GM23248 (cell line): ENCODE data around the gene OR6V1. TPM values are rescaled to one million over a fixed set of nuclear protein-coding genes. Genes with fewer than 3 reads are reported as not detected.

ENCODE experiments used
- DNase-seq: peaks from one replicate; pipeline ENCODE4 v3.0.0-alpha.2; 2015
- H2AFZ ChIP-seq: fragments of 200-600 bp; sonication (generic); 2 replicates; pipeline ENCODE4 v1.6.1; 2016; ENCODE audit warnings: antibody characterized with exemption
- H3F3A ChIP-seq: fragments of 200-600 bp; sonication (generic); 2 replicates; pipeline ENCODE4 v1.6.1; 2016; ENCODE audit warnings: mild to moderate bottlenecking, antibody characterized with exemption, mixed run types; ENCODE audit not compliant: insufficient read depth
- H3K27ac ChIP-seq: fragments of 200-600 bp; sonication (generic); 2 replicates; pipeline ENCODE4 v1.5.1; 2016; ENCODE audit warnings: mild to moderate bottlenecking
- H3K27me3 ChIP-seq: fragments of 200-600 bp; sonication (generic); replicated peaks from 2 replicates; pipeline ENCODE4 v1.6.1; 2016; ENCODE audit warnings: mild to moderate bottlenecking; ENCODE audit not compliant: insufficient read depth
- H3K36me3 ChIP-seq: fragments of 200-600 bp; sonication (generic); 2 replicates; pipeline ENCODE4 v1.6.1; 2016; ENCODE audit warnings: low read depth, mild to moderate bottlenecking
- H3K4me1 ChIP-seq: fragments of 200-600 bp; sonication (generic); 2 replicates; pipeline ENCODE4 v1.6.1; 2016; ENCODE audit warnings: mild to moderate bottlenecking; ENCODE audit not compliant: insufficient read depth
- H3K4me2 ChIP-seq: fragments of 200-600 bp; sonication (generic); one replicate; pipeline ENCODE4 v1.6.1; 2016; ENCODE audit warnings: mild to moderate bottlenecking; ENCODE audit not compliant: unreplicated experiment
- H3K4me3 ChIP-seq: fragments of 200-600 bp; sonication (generic); 2 replicates; pipeline ENCODE4 v1.5.1; 2016; ENCODE audit warnings: mild to moderate bottlenecking
- H3K79me2 ChIP-seq: fragments of 200-600 bp; sonication (generic); 2 replicates; pipeline ENCODE4 v1.6.1; 2016; ENCODE audit warnings: mild to moderate bottlenecking; ENCODE audit not compliant: insufficient read depth
- H3K9ac ChIP-seq: fragments of 200-600 bp; sonication (generic); 2 replicates; pipeline ENCODE4 v1.6.1; 2016; ENCODE audit warnings: mild to moderate bottlenecking
- H3K9me2 ChIP-seq: fragments of 200-600 bp; sonication (generic); 2 replicates; pipeline ENCODE4 v1.6.1; 2016; ENCODE audit warnings: mixed run types, mild to moderate bottlenecking, moderate library complexity; ENCODE audit not compliant: insufficient read depth
- H3K9me3 ChIP-seq: fragments of 200-600 bp; sonication (generic); one replicate; pipeline ENCODE4 v1.6.1; 2017; ENCODE audit warnings: low read depth
- H4K20me1 ChIP-seq: fragments of 200-600 bp; sonication (generic); 2 replicates; pipeline ENCODE4 v1.6.0; 2016; ENCODE audit not compliant: insufficient read depth
- EZH2 ChIP-seq: fragments of 200-600 bp; sonication (generic); IDR thresholded peaks from 2 replicates; pipeline ENCODE4 v1.6.1; 2018; ENCODE audit warnings: antibody characterized with exemption, mild to moderate bottlenecking; ENCODE audit not compliant: insufficient read depth, poor library complexity, severe bottlenecking
- EZH2phosphoT487 ChIP-seq: fragments of 200-600 bp; sonication (generic); IDR thresholded peaks from 2 replicates; pipeline ENCODE4 v1.6.1; 2018; ENCODE audit warnings: antibody characterized with exemption, moderate library complexity, mild to moderate bottlenecking, low read depth; ENCODE audit not compliant: insufficient read depth
- WGBS, 2 experiments: methylation state at CpG; one replicate each; pipeline ENCODE4 v1.1.6; 2015 to 2017; ENCODE audit warnings: low lambda C conversion rate in 2 of 2, low coverage in 1 of 2; ENCODE audit errors: missing lambda C conversion rate in 2 of 2; 5-methylcytosine and 5-hydroxymethylcytosine counted together
- in situ Hi-C: fragments of 300-500 bp; cut with MboI; formaldehyde crosslinking; loops from 2 replicates; pipeline ENCODE4 v1.15.0; 2020
- polyA plus RNA-seq: library from polyadenylated mRNA; unstranded; fragments of >200 nt; fragmentation: Nextera tagmentation; extraction: Ambion mirVana; gene quantifications from 2 replicates; pipeline ENCODE4 v1.2.1, GENCODE V29; 2016
- total RNA-seq: library from RNA; depleted of rRNA; stranded (reverse); fragments of >200 nt; shearing (Covaris generic); gene quantifications from 2 replicates; pipeline ENCODE4 v1.2.3, GENCODE V29; 2014

OR6V1 gene
- total and polyA plus RNA-seq, 2 experiments from 2014 or later = not detected

DNA sequence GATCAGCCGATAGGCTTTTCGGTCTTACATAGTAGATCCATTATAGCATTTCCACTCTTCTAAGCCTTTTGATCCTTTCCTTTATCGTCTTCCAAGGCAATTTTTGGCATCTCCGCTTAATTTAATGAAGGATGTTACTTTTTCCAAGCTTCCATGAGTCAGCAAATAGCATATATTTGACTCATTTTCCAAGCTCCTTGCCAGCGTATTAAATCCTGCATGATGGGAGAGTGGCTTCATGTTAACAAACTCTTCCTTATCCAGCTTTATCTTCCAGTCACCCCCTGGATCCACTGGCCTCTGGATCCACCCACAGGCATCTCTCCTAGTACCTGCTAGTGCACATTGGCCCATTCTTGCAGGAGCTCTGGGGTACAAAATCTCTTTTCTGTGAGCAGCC, 38.2 kb upstream of the OR6V1 start:
- Histone ChIP-seq H3K79me2 (no peaks in the 10 kb centered on the region), H3K4me1 (peaks cover 34% of the 10 kb centered on the region), H3K4me3 (peak overlapping the region; percentile 39), H4K20me1 (no peaks in the 10 kb centered on the region), H3K27ac (peak overlapping the region; percentile 33), H3K9me2 (no peaks in the 10 kb centered on the region), H2AFZ (0 out of 2 replicates have a peak overlapping the region, but pooled peaks have one; percentile 13), H3K9ac (no peak overlapping the region), H3K27me3 (no peaks in the 10 kb centered on the region), H3K9me3 (no peaks in the 10 kb centered on the region), H3K36me3 (no peaks in the 10 kb centered on the region), H3F3A (peaks cover 23% of the 10 kb centered on the region), H3K4me2 (peak overlapping the region; percentile 72)
- WGBS, 2 experiments = 2% methylated on average over 5 of the region's 5 CpGs
- peak; percentile 90 for DNase-seq
- TF ChIP-seq EZH2phosphoT487 (no peak), EZH2 (no peak)
- in situ Hi-C loops = no loop called here

- Histone ChIP-seq H3K79me2 (no peaks in the 10 kb centered on the region), H3K9me2 (no peaks in the 10 kb centered on the region), H3K9me3 (no peaks in the 10 kb centered on the region), H3K9ac (no peak overlapping the region), H3F3A (peaks cover 23% of the 10 kb centered on the region), H3K27ac (no peak overlapping the region), H3K4me3 (no peak overlapping the region), H3K4me1 (peaks cover 34% of the 10 kb centered on the region), H3K27me3 (no peaks in the 10 kb centered on the region), H2AFZ (no peak overlapping the region), H4K20me1 (no peaks in the 10 kb centered on the region), H3K4me2 (no peak overlapping the region), H3K36me3 (no peaks in the 10 kb centered on the region)
- DNase-seq = no peak
- WGBS, 2 experiments = 42 to 65% methylated on average over 2 of the region's 2 CpGs
- TF ChIP-seq EZH2phosphoT487 = no peak
- TF ChIP-seq EZH2 = no peak
- in situ Hi-C loops = no loop called here
Measured at GRCh38 chr7:143015084-143015483, 37.1 kb upstream of the OR6V1 start.

DNA sequence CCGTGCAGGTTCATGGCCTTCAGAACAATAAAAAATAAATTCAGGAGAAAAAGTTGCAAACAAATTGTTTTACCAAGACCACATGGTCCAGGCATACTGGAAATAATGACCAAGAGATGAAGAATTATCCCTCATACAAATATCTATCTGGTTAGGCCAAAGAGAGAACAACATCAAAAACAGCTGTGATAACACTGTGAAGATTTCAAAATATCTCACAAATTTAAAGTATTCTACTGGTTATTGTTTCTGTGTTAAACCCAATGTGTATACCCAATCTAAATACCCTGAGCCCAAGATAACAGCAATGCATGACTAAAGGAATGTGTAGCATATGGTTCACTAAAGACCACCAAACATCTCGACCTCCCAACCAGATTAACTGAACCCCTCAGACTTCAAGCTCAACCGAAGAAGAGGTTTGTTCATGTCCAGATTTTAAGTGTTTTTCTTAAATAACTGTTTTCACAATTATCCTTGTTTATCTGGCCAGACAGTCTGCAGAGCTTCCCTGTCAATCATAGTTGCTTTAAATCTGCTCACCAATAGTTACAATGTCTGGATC, 36.1 kb upstream of the OR6V1 start:
- peak overlapping the region; percentile 5 for H3K4me2 ChIP-seq
- no peak overlapping the region for H3K9ac ChIP-seq
- H3K79me2 ChIP-seq = no peaks in the 10 kb centered on the region
- peaks cover 34% of the 10 kb centered on the region for H3K4me1 ChIP-seq
- no peaks in the 10 kb centered on the region for H3K27me3 ChIP-seq
- no peaks in the 10 kb centered on the region for H3K36me3 ChIP-seq
- peak; percentile 48 for DNase-seq
- peaks cover 23% of the 10 kb centered on the region for H3F3A ChIP-seq
- in situ Hi-C loops = no loop called here
- TF ChIP-seq EZH2phosphoT487 (no peak), EZH2 (no peak)
- no peaks in the 10 kb centered on the region for H4K20me1 ChIP-seq
- H3K27ac ChIP-seq = no peak overlapping the region
- H2AFZ ChIP-seq = no peak overlapping the region
- H3K9me3 ChIP-seq = no peaks in the 10 kb centered on the region
- no peak overlapping the region for H3K4me3 ChIP-seq
- WGBS, 2 experiments = 59 to 62% methylated on average over 3 of the region's 3 CpGs
- no peaks in the 10 kb centered on the region for H3K9me2 ChIP-seq

DNA sequence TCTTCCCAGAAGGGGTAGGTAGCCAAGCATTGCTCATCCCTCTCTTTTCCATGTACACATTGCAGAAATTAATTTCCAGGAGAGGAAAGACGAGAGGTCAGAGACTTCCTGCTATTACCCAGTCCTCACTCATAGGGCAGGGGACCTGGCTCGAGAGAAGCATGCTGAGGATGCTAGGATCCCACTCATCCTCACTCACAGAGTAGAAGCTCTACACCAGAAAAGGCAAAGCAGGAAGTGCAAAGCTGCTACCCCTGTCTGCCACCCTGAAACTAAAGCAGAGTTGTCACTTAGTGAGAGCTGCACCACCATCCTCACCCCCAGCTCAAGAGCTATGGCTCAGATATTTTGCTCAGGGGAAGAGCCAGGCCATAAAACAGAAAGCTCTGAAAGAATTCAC, 35.1 kb upstream of the OR6V1 start:
- Histone ChIP-seq H3K9me3 (no peaks in the 10 kb centered on the region), H3K4me1 (peaks cover 34% of the 10 kb centered on the region), H3F3A (peaks cover 23% of the 10 kb centered on the region), H2AFZ (no peak overlapping the region), H3K36me3 (no peaks in the 10 kb centered on the region), H3K27ac (no peak overlapping the region), H3K9ac (no peak overlapping the region), H4K20me1 (no peaks in the 10 kb centered on the region), H3K79me2 (no peaks in the 10 kb centered on the region), H3K27me3 (no peaks in the 10 kb centered on the region), H3K9me2 (no peaks in the 10 kb centered on the region), H3K4me3 (no peak overlapping the region), H3K4me2 (no peak overlapping the region)
- no peak for DNase-seq
- in situ Hi-C loops = no loop called here
- 60 to 74% methylated on average over 2 of the region's 2 CpGs for WGBS, 2 experiments
- TF ChIP-seq EZH2 = no peak
- no peak for TF ChIP-seq EZH2phosphoT487

DNA sequence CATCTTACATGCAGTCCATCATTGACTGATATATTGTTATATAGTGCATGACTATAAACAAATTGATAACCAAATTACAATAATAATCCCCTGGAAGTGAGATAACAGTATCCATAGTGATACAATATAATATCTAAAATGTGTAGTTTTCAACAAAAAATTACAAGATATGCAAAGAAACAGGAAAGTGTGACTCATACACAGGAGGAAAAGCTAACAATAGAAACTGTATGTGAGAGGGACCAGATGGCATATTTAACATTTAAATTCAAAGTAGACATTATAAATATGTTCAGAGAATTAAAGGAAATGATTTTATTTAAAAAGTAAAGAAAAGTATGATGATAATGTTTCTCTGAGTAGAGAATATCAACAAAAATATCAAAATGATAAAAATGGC, 33.2 kb upstream of the OR6V1 start:
- Histone ChIP-seq H3K9ac (no peak overlapping the region), H3K4me2 (no peak overlapping the region), H3K4me1 (peaks cover 26% of the 10 kb centered on the region), H3K79me2 (no peaks in the 10 kb centered on the region), H3K27ac (no peak overlapping the region), H3K36me3 (no peaks in the 10 kb centered on the region), H3K9me3 (no peaks in the 10 kb centered on the region), H2AFZ (no peak overlapping the region), H3K27me3 (no peaks in the 10 kb centered on the region), H3K9me2 (no peaks in the 10 kb centered on the region), H3F3A (peaks cover 15% of the 10 kb centered on the region; the same call in 1 of the 2 replicates), H3K4me3 (no peak overlapping the region), H4K20me1 (no peaks in the 10 kb centered on the region)
- TF ChIP-seq EZH2phosphoT487 (no peak), EZH2 (no peak)
- in situ Hi-C loops = no loop called here
- DNase-seq = peak; percentile 22
